Osteoblast (primary cell): Measurements from ENCODE around the gene PPP1R12A. TPM values are rescaled to one million over a fixed set of nuclear protein-coding genes. Genes with fewer than 3 reads are reported as not detected.
A peak's percentile ranks its signal among the peaks of the same experiment; 100 is the strongest.

Experiments used
- DNase-seq: peaks from one replicate; pipeline ENCODE4 v3.0.0; 2011; ENCODE audit warnings: low spot score, mixed read lengths; ENCODE audit not compliant: insufficient read length; ENCODE audit errors: missing footprints
- H2AFZ ChIP-seq: 2 replicates; pipeline ENCODE4 v1.6.0; 2011; ENCODE audit warnings: mild to moderate bottlenecking, low read length
- H3K27ac ChIP-seq: 2 replicates; pipeline ENCODE4 v1.5.1; 2011; ENCODE audit warnings: mild to moderate bottlenecking, low read depth, low read length, moderate library complexity
- H3K27me3 ChIP-seq: 2 replicates; pipeline ENCODE4 v1.6.0; 2012; ENCODE audit warnings: mild to moderate bottlenecking, control low read depth, inconsistent platforms, low read length, moderate library complexity; ENCODE audit not compliant: insufficient read depth
- H3K36me3 ChIP-seq: 2 replicates; pipeline ENCODE4 v1.5.1; 2011; ENCODE audit warnings: mild to moderate bottlenecking, low read length, control low read depth, moderate library complexity; ENCODE audit not compliant: insufficient read depth
- H3K4me1 ChIP-seq: 2 replicates; pipeline ENCODE4 v1.5.1; 2011; ENCODE audit warnings: mild to moderate bottlenecking, low read length, control low read depth, moderate library complexity; ENCODE audit not compliant: insufficient read depth
- H3K4me2 ChIP-seq: 2 replicates; pipeline ENCODE4 v1.6.0; 2011; ENCODE audit warnings: mild to moderate bottlenecking, low read length; ENCODE audit not compliant: insufficient read depth
- H3K4me3 ChIP-seq: fragments of 200-600 bp; sonication (generic); 3 replicates; pipeline ENCODE4 v1.5.1; 2012; ENCODE audit warnings: mild to moderate bottlenecking, low read length, inconsistent platforms; ENCODE audit not compliant: insufficient read depth
- H3K79me2 ChIP-seq: 2 replicates; pipeline ENCODE4 v1.6.0; 2012; ENCODE audit warnings: mild to moderate bottlenecking, low read length, control low read depth, inconsistent platforms; ENCODE audit not compliant: insufficient read depth
- H3K9me3 ChIP-seq: 2 replicates; pipeline ENCODE4 v1.5.1; 2011; ENCODE audit warnings: low read depth, low read length, control low read depth
- H4K20me1 ChIP-seq: 2 replicates; pipeline ENCODE4 v1.6.0; 2012; ENCODE audit warnings: mild to moderate bottlenecking, low read length, control low read depth; ENCODE audit not compliant: insufficient read depth
- CTCF ChIP-seq: IDR thresholded peaks from 2 replicates; pipeline ENCODE4 v1.5.1; 2011; ENCODE audit warnings: mild to moderate bottlenecking, low read depth, low read length, moderate library complexity; ENCODE audit errors: extremely low read depth
- total RNA-seq: library from RNA; depleted of rRNA; stranded (reverse); fragments of >200 nt; gene quantifications from 2 replicates; pipeline ENCODE4 v1.2.3, GENCODE V29; 2012

Gene PPP1R12A
- total RNA-seq, 1 donor = 165 TPM

- no peaks in the 10 kb centered on the region for H3K9me3 ChIP-seq
- no peaks in the 10 kb centered on the region for H3K27me3 ChIP-seq
- no peak overlapping the region for H3K27ac ChIP-seq
- H3K4me2 ChIP-seq = no peak overlapping the region
- no peak for TF ChIP-seq CTCF
- peaks cover 31% of the 10 kb centered on the region for H4K20me1 ChIP-seq
- no peak for DNase-seq
- H3K79me2 ChIP-seq = peaks cover 92% of the 10 kb centered on the region
- no peak overlapping the region for H3K4me3 ChIP-seq
- peaks cover 8% of the 10 kb centered on the region for H3K4me1 ChIP-seq
- H2AFZ ChIP-seq = no peak overlapping the region
- peaks cover 6% of the 10 kb centered on the region for H3K36me3 ChIP-seq
These were observed 75.3 kb downstream of the PPP1R12A start for GRCh38 chr12:79859646-79860045.

- H2AFZ ChIP-seq = no peak overlapping the region
- H3K27me3 ChIP-seq = no peaks in the 10 kb centered on the region
- no peaks in the 10 kb centered on the region for H3K9me3 ChIP-seq
- H3K79me2 ChIP-seq = peaks cover 94% of the 10 kb centered on the region
- no peak overlapping the region for H3K4me3 ChIP-seq
- no peak overlapping the region for H3K27ac ChIP-seq
- peaks cover 8% of the 10 kb centered on the region for H3K4me1 ChIP-seq
- peaks cover 35% of the 10 kb centered on the region for H4K20me1 ChIP-seq
- no peak for TF ChIP-seq CTCF
- H3K36me3 ChIP-seq = peaks cover 6% of the 10 kb centered on the region
- peak overlapping the region; percentile 5 for H3K4me2 ChIP-seq
- DNase-seq = no peak
These were observed 76.4 kb downstream of the PPP1R12A start for GRCh38 chr12:79858518-79858917.

GRCh38 chr12:79857675-79858074 is 77.2 kb downstream of the PPP1R12A start:
- DNase-seq = no peak
- Histone ChIP-seq H3K4me3 (no peak overlapping the region), H3K4me2 (no peak overlapping the region), H3K27ac (no peak overlapping the region), H3K79me2 (peaks cover 95% of the 10 kb centered on the region), H3K36me3 (peaks cover 6% of the 10 kb centered on the region), H3K9me3 (no peaks in the 10 kb centered on the region), H4K20me1 (peaks cover 41% of the 10 kb centered on the region), H2AFZ (no peak overlapping the region), H3K4me1 (peaks cover 8% of the 10 kb centered on the region), H3K27me3 (no peaks in the 10 kb centered on the region)
- TF ChIP-seq CTCF = no peak

GRCh38 chr12:79850610-79851299 is 84.1 kb downstream of the PPP1R12A start:
- Histone ChIP-seq H3K4me1 (no peaks in the 10 kb centered on the region), H4K20me1 (peaks cover 23% of the 10 kb centered on the region), H3K36me3 (no peaks in the 10 kb centered on the region), H3K4me2 (no peak overlapping the region), H3K9me3 (no peaks in the 10 kb centered on the region), H3K27me3 (no peaks in the 10 kb centered on the region), H3K27ac (no peak overlapping the region), H3K4me3 (no peak overlapping the region), H3K79me2 (peaks cover 94% of the 10 kb centered on the region), H2AFZ (no peak overlapping the region)
- no peak for DNase-seq
- no peak for TF ChIP-seq CTCF
